ENCODE results near the gene CLCN1. TPM values are rescaled to one million over a fixed set of nuclear protein-coding genes. Genes with fewer than 3 reads are reported as not detected.
"Not testable (repeated sequence)": the region's sequence is repeated elsewhere in the genome, so short reads cannot be mapped to it uniquely, and the experiment has no call there.

Gene CLCN1
- total RNA-seq, 1 donor from 2014 or later = not detected

DNA sequence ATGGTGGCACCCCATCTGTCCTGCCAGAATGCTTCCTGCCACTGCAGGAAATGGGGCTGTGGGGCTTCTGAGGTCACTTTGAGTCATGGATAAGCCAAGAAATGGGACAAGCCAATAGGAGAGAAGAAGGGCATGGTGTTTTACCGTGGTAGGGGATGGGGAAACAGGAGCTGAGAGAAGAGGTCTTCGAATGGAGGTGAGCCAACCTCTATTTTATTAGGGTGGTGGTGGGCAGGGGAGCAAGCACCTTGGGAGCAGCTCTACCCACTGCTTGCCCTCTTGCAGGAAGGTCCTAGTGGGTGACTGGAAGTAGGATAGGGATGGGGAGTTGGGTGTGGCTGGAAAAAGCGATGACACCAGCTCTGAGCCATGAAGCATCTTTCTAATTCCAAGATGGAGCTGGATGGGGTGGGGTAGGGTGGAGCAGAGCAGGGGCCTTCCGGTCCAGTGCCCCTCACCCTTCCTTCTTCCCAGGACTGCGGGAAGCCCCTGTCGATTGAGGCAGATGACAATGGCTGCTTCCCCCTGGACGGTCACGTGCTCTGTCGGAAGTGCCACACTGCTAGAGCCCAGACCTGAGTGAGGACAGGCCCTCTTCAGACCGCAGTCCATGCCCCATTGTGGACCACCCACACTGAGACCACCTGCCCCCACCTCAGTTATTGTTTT is 74.3 kb downstream of the CLCN1 start:
- H3K4me3 ChIP-seq = no peak overlapping the region
- H3K27me3 Mint-ChIP-seq (ENCODE audit: insufficient read depth, low read depth) = peaks cover 5% of the 10 kb centered on the region
- no peak overlapping the region for H3K4me2 ChIP-seq
- H3K27me3 ChIP-seq = no peaks in the 10 kb centered on the region
- no peak overlapping the region for H3K27ac ChIP-seq
- no peaks in the 10 kb centered on the region for H3K9me3 Mint-ChIP-seq
- peaks cover 26% of the 10 kb centered on the region for H3K36me3 Mint-ChIP-seq
- no peaks in the 10 kb centered on the region for H3K9me3 ChIP-seq (ENCODE audit: low read depth)
- no peak for TF ChIP-seq EZH2 (IDR thresholded peaks at IDR 0.05)
- no peak for TF ChIP-seq EZH2phosphoT487 (IDR thresholded peaks at IDR 0.05)
- TF ChIP-seq, protein P1, sequence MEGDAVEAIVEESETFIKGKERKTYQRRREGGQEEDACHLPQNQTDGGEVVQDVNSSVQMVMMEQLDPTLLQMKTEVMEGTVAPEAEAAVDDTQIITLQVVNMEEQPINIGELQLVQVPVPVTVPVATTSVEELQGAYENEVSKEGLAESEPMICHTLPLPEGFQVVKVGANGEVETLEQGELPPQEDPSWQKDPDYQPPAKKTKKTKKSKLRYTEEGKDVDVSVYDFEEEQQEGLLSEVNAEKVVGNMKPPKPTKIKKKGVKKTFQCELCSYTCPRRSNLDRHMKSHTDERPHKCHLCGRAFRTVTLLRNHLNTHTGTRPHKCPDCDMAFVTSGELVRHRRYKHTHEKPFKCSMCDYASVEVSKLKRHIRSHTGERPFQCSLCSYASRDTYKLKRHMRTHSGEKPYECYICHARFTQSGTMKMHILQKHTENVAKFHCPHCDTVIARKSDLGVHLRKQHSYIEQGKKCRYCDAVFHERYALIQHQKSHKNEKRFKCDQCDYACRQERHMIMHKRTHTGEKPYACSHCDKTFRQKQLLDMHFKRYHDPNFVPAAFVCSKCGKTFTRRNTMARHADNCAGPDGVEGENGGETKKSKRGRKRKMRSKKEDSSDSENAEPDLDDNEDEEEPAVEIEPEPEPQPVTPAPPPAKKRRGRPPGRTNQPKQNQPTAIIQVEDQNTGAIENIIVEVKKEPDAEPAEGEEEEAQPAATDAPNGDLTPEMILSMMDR (IDR thresholded peaks at IDR 0.05) = no peak
- H3K79me2 ChIP-seq (ENCODE audit: low read depth) = peaks cover 6% of the 10 kb centered on the region
- no peak for DNase-seq (ENCODE audit: low spot score)
- no peaks in the 10 kb centered on the region for H3K36me3 ChIP-seq
- H3K4me1 ChIP-seq = no peaks in the 10 kb centered on the region
- H3K9ac ChIP-seq = no peak overlapping the region
- H2AFZ ChIP-seq (replicated peaks) = no peak overlapping the region
- no peak overlapping the region for H3K27ac Mint-ChIP-seq
- no peaks in the 10 kb centered on the region for H3F3A ChIP-seq (ENCODE audit: low read depth)
- H4K20me1 ChIP-seq (ENCODE audit: low read depth) = peaks cover 34% of the 10 kb centered on the region
- no peak overlapping the region for H3K4me3 Mint-ChIP-seq
- peaks cover 3% of the 10 kb centered on the region for H3K4me1 Mint-ChIP-seq

DNA sequence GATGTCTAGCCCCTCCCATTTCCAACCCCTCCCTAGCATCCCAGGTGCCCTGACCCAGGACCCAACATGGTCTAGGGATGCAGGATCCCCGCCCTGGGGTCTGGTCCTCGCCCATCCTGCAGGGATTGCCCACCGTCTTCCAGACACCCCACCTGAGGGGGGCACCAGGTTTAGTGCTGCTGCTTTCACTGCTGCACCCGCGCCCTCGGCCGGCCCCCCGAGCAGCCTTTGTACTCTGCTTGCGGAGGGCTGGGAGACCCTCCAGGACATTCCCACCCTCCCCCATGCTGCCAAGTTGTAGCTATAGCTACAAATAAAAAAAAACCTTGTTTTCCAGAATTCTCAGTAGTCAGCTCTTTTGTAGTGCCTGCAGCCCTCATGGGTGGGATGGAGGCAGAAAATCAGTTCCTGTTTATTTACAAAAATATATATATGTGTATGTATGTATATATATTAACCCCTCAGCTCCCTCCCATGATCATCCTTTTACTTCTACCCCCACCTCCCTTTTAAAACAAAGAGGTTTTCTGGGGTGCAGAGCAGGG is 74.9 kb downstream of the CLCN1 start:
- no peak overlapping the region for H3K4me3 Mint-ChIP-seq

DNA sequence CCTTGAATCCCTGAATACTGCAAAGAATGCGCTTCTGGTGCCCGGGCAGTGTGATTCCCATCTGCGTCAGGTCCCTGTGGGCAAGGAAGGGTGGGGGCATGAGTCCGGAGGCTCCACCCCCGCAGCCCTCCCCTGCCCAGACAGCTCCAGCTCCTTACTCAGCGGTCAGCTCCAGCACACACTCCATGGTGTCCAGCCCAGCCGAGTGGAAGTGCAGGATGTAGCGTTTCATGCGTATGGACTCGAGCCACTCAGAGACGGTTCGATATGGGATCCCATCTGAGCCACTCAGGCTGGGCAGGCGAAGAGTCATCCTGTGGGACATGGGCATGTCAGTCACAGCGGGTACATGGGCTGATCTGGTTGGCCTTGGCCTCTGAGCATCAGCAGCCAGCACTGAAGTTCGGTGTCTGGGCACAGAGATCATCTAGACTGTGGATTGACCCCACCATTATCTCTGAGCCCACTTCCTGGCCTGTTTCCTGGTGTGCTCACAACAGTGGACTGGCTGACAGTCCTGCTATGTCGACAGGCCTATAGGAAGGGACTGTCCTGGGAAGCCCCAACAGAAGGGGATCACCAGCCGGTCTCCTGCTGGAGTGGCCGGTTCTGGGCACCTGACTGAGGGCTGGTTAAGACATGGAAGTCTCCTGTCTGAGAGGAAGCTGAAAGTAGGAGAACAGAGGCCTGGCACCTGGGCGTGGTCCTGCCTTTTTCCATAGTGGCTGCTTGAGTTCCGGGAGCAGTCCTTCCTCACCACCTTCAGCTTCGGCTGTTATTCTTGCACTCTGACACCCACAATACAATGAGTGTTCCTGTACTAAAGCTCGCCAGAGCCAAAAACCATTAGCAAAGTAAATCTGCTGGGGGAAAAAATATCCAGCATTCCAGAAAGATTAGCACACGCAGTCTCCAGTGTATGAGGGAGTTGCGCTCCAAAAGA is 75.8 kb downstream of the CLCN1 start:
- Histone ChIP-seq H4K20me1 (ENCODE audit: low read depth) (peaks cover 25% of the 10 kb centered on the region), H3K4me3 (no peak overlapping the region), H2AFZ (replicated peaks) (no peak overlapping the region)

More for the DNA sequence above, 74.9 kb downstream of the CLCN1 start:
- Mint-ChIP-seq H3K36me3 (peaks cover 26% of the 10 kb centered on the region), H3K27me3 (ENCODE audit: insufficient read depth, low read depth) (peaks cover 5% of the 10 kb centered on the region), H3K27ac (no peak overlapping the region), H3K9me3 (no peaks in the 10 kb centered on the region), H3K4me1 (peaks cover 5% of the 10 kb centered on the region)
- Histone ChIP-seq H3K79me2 (ENCODE audit: low read depth) (peaks cover 1% of the 10 kb centered on the region), H3K9ac (no peak overlapping the region), H3K4me2 (no peak overlapping the region), H3K27me3 (no peaks in the 10 kb centered on the region), H3K27ac (no peak overlapping the region), H2AFZ (replicated peaks) (no peak overlapping the region), H3K36me3 (no peaks in the 10 kb centered on the region), H3K4me1 (no peaks in the 10 kb centered on the region), H3K9me3 (ENCODE audit: low read depth) (no peaks in the 10 kb centered on the region), H3F3A (ENCODE audit: low read depth) (no peaks in the 10 kb centered on the region), H4K20me1 (ENCODE audit: low read depth) (peaks cover 31% of the 10 kb centered on the region), H3K4me3 (no peak overlapping the region)
- DNase-seq (ENCODE audit: low spot score) = no peak
- no peak for TF ChIP-seq EZH2 (IDR thresholded peaks at IDR 0.05)
- TF ChIP-seq, protein P1 (IDR thresholded peaks at IDR 0.05) = no peak
- no peak for TF ChIP-seq EZH2phosphoT487 (IDR thresholded peaks at IDR 0.05)

DNA sequence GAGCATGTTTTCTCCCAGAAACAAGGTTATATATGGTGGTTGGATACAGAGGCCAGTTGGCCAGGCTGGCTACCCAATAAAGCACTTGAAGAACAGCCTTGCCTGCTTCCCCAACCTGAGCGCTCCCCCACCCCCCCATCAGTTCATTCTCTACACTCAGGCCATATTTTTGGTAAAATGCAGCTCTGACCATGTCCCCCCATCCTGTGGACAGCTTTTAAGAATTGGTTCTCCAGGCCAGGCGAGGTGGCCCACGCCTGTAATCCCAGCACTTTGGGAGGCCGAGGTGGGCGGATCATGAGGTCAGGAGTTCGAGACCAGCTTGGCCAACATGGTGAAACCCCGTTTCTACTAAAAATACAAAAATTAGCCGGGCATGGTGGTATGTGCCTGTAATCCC is 76.5 kb downstream of the CLCN1 start:
- not testable (repeated sequence) for H3K4me3 ChIP-seq; H3K4me3 Mint-ChIP-seq; DNase-seq (ENCODE audit: low spot score); H3K27me3 ChIP-seq; H3K36me3 ChIP-seq; H3K9me3 Mint-ChIP-seq; H3F3A ChIP-seq (ENCODE audit: low read depth); H2AFZ ChIP-seq (replicated peaks); H3K79me2 ChIP-seq (ENCODE audit: low read depth); H3K4me1 ChIP-seq; H3K4me1 Mint-ChIP-seq; H3K27me3 Mint-ChIP-seq (ENCODE audit: insufficient read depth, low read depth); H3K9ac ChIP-seq; H3K27ac ChIP-seq; H3K9me3 ChIP-seq (ENCODE audit: low read depth); H3K4me2 ChIP-seq; H3K27ac Mint-ChIP-seq
- peaks cover 19% of the 10 kb centered on the region for H4K20me1 ChIP-seq (ENCODE audit: low read depth)
- peaks cover 26% of the 10 kb centered on the region for H3K36me3 Mint-ChIP-seq

More for the DNA sequence above, 75.8 kb downstream of the CLCN1 start:
- Histone ChIP-seq H3K9ac (no peak overlapping the region), H3F3A (ENCODE audit: low read depth) (no peaks in the 10 kb centered on the region), H3K36me3 (no peaks in the 10 kb centered on the region), H3K4me1 (no peaks in the 10 kb centered on the region), H3K27me3 (no peaks in the 10 kb centered on the region), H3K4me2 (no peak overlapping the region), H3K79me2 (ENCODE audit: low read depth) (no peaks in the 10 kb centered on the region), H3K9me3 (ENCODE audit: low read depth) (no peaks in the 10 kb centered on the region), H3K27ac (no peak overlapping the region)
- Mint-ChIP-seq H3K4me1 (peaks cover 5% of the 10 kb centered on the region), H3K9me3 (peaks cover 2% of the 10 kb centered on the region), H3K27ac (no peak overlapping the region), H3K4me3 (no peak overlapping the region), H3K27me3 (ENCODE audit: insufficient read depth, low read depth) (peaks cover 5% of the 10 kb centered on the region), H3K36me3 (peaks cover 26% of the 10 kb centered on the region)
- DNase-seq (ENCODE audit: low spot score) = no peak
- TF ChIP-seq EZH2 (IDR thresholded peaks at IDR 0.05) (no peak), EZH2phosphoT487 (IDR thresholded peaks at IDR 0.05) (no peak)
- TF ChIP-seq, protein P1 (IDR thresholded peaks at IDR 0.05) = no peak
